Measurements from ENCODE around the gene IFFO2. TPM values are rescaled to one million over a fixed set of nuclear protein-coding genes. Genes with fewer than 3 reads are reported as not detected.
A peak's percentile ranks its signal among the peaks of the same experiment; 100 is the strongest.

IFFO2 gene
- total RNA-seq, 8 experiments from 2014 or later: 2.8 to 24.2 (median 6.3) TPM

- in situ Hi-C loops (cut with MboI; ENCODE audit: low pct_unique_long_range_greater_than_20kb in 2 of 9, low sequenced_read_pairs in 9 of 9, unreplicated experiment in 9 of 9): no loop called here
- Histone ChIP-seq H3K27ac (no peak overlapping the region), H3K4me3 (no peak overlapping the region), H3K4me1 (replicated peaks in 1 of 2) (no peaks in the 10 kb centered on the region)
- 20 to 88% (median 61%) methylated on average over 1 to 5 of the region's 5 CpGs; no CpG with 5 or more reads in 1 of the 10 experiments for WGBS, 10 experiments
- ATAC-seq (replicated peaks in 6 of 8): no peak
These were observed 88.1 kb downstream of the IFFO2 start for GRCh38 chr1:18868354-18868753.

GRCh38 chr1:18866846-18867245, 89.6 kb downstream of the IFFO2 start:
- WGBS, 10 experiments: 55 to 100% (median 93%) methylated on average over 1 to 3 of the region's 3 CpGs; no CpG with 5 or more reads in 5 of the 10 experiments
- in situ Hi-C loops (cut with MboI; ENCODE audit: low pct_unique_long_range_greater_than_20kb in 2 of 9, low sequenced_read_pairs in 9 of 9, unreplicated experiment in 9 of 9): no loop called here
- Histone ChIP-seq H3K27ac (no peak overlapping the region), H3K4me3 (no peak overlapping the region), H3K4me1 (replicated peaks in 1 of 2) (no peaks in the 10 kb centered on the region)
- ATAC-seq (replicated peaks in 6 of 8): no peak

- Histone ChIP-seq H3K4me3 (no peak overlapping the region), H3K27ac (no peak overlapping the region), H3K4me1 (replicated peaks in 1 of 2) (no peaks in the 10 kb centered on the region)
- no peak for ATAC-seq (replicated peaks in 6 of 8)
- in situ Hi-C loops (cut with MboI; ENCODE audit: low pct_unique_long_range_greater_than_20kb in 2 of 9, low sequenced_read_pairs in 9 of 9, unreplicated experiment in 9 of 9): no loop called here
- 33 to 100% (median 71%) methylated on average over 1 to 6 of the region's 6 CpGs; no CpG with 5 or more reads in 2 of the 10 experiments for WGBS, 10 experiments
These were observed 90.2 kb downstream of the IFFO2 start for GRCh38 chr1:18866314-18866713.

- Histone ChIP-seq H3K4me1 (replicated peaks in 1 of 2) (no peaks in the 10 kb centered on the region), H3K27ac (no peak overlapping the region), H3K4me3 (no peak overlapping the region)
- in situ Hi-C loops (cut with MboI; ENCODE audit: low pct_unique_long_range_greater_than_20kb in 2 of 9, low sequenced_read_pairs in 9 of 9, unreplicated experiment in 9 of 9): no loop called here
- WGBS, 10 experiments: 32 to 90% (median 58%) methylated on average over 2 to 3 of the region's 9 CpGs; no CpG with 5 or more reads in 6 of the 10 experiments
- ATAC-seq (replicated peaks in 6 of 8): peak in 2 of 8 experiments; percentile 13 to 19
These were observed 91.3 kb downstream of the IFFO2 start for GRCh38 chr1:18865176-18865575.

GRCh38 chr1:18861590-18861989, 94.9 kb downstream of the IFFO2 start:
- Histone ChIP-seq H3K4me1 (replicated peaks in 1 of 2) (no peaks in the 10 kb centered on the region), H3K4me3 (no peak overlapping the region), H3K27ac (no peak overlapping the region)
- ATAC-seq (replicated peaks in 6 of 8): no peak
- in situ Hi-C loops (cut with MboI; ENCODE audit: low pct_unique_long_range_greater_than_20kb in 2 of 9, low sequenced_read_pairs in 9 of 9, unreplicated experiment in 9 of 9): no loop called here
- 44 to 71% (median 51%) methylated on average over 3 to 8 of the region's 8 CpGs; no CpG with 5 or more reads in 4 of the 10 experiments for WGBS, 10 experiments

GRCh38 chr1:18861082-18861481, 95.4 kb downstream of the IFFO2 start:
- no peaks in the 10 kb centered on the region for H3K4me1 ChIP-seq (replicated peaks in 1 of 2)
- ATAC-seq (replicated peaks in 6 of 8): no peak
- 0 to 76% (median 68%) methylated on average over 1 to 9 of the region's 9 CpGs; no CpG with 5 or more reads in 3 of the 10 experiments for WGBS, 10 experiments
- in situ Hi-C loops (cut with MboI; ENCODE audit: low pct_unique_long_range_greater_than_20kb in 2 of 9, low sequenced_read_pairs in 9 of 9, unreplicated experiment in 9 of 9): no loop called here
- H3K27ac ChIP-seq: no peak overlapping the region
- no peak overlapping the region for H3K4me3 ChIP-seq

- in situ Hi-C loops (cut with MboI; ENCODE audit: low pct_unique_long_range_greater_than_20kb in 2 of 9, low sequenced_read_pairs in 9 of 9, unreplicated experiment in 9 of 9): no loop called here
These were observed 96.9 kb downstream of the IFFO2 start, which contains the start of gene TAS1R2 for GRCh38 chr1:18859560-18859959. TAS1R2 (minus strand) TSS chr1:18859660; CDS start chr1:18859660, 0 bp downstream.

GRCh38 chr1:18858070-18858688, 98.3 kb downstream of the IFFO2 start:
- WGBS, 10 experiments: 0 to 85% (median 70%) methylated on average over 1 to 7 of the region's 7 CpGs; no CpG with 5 or more reads in 1 of the 10 experiments
- Histone ChIP-seq H3K4me3 (no peak overlapping the region), H3K4me1 (replicated peaks in 1 of 2) (no peaks in the 10 kb centered on the region), H3K27ac (no peak overlapping the region)
- ATAC-seq (replicated peaks in 6 of 8): no peak
- in situ Hi-C loops (cut with MboI; ENCODE audit: low pct_unique_long_range_greater_than_20kb in 2 of 9, low sequenced_read_pairs in 9 of 9, unreplicated experiment in 9 of 9): no loop called here

More at GRCh38 chr1:18859560-18859959, 96.9 kb downstream of the IFFO2 start, which contains the start of gene TAS1R2:
- no peak for ATAC-seq (replicated peaks in 6 of 8)
- WGBS, 10 experiments: 20 to 66% (median 39%) methylated on average over 1 to 4 of the region's 4 CpGs; no CpG with 5 or more reads in 4 of the 10 experiments
- no peak within 1 kb of the TSS for H3K27ac ChIP-seq
- H3K4me3 ChIP-seq: no peak within 1 kb of the TSS
- no peaks in the 10 kb centered on the region for H3K4me1 ChIP-seq (replicated peaks in 1 of 2)

- Histone ChIP-seq H3K4me3 (no peak overlapping the region), H3K27ac (no peak overlapping the region), H3K4me1 (replicated peaks in 1 of 2) (no peaks in the 10 kb centered on the region)
- WGBS, 10 experiments: 0 to 100% (median 77%) methylated on average over 1 of the region's 1 CpG
- in situ Hi-C loops (cut with MboI; ENCODE audit: low pct_unique_long_range_greater_than_20kb in 2 of 9, low sequenced_read_pairs in 9 of 9, unreplicated experiment in 9 of 9): no loop called here
- no peak for ATAC-seq (replicated peaks in 6 of 8)
These were observed 100.0 kb downstream of the IFFO2 start for GRCh38 chr1:18856435-18856834.

- in situ Hi-C loops (cut with MboI; ENCODE audit: low pct_unique_long_range_greater_than_20kb in 2 of 9, low sequenced_read_pairs in 9 of 9, unreplicated experiment in 9 of 9): no loop called here
- no peak overlapping the region for H3K27ac ChIP-seq
- no peak for ATAC-seq (replicated peaks in 6 of 8)
- H3K4me1 ChIP-seq (replicated peaks in 1 of 2): no peaks in the 10 kb centered on the region
- WGBS, 10 experiments: 0 to 78% (median 53%) methylated on average over 1 to 6 of the region's 6 CpGs; no CpG with 5 or more reads in 2 of the 10 experiments
- H3K4me3 ChIP-seq: no peak overlapping the region
These were observed 100.9 kb downstream of the IFFO2 start for GRCh38 chr1:18855573-18855972.

GRCh38 chr1:18854331-18855025, 102.0 kb downstream of the IFFO2 start:
- WGBS, 10 experiments: 80 to 100% (median 94%) methylated on average over 1 to 29 of the region's 49 CpGs; no CpG with 5 or more reads in 3 of the 10 experiments
- H3K4me1 ChIP-seq (replicated peaks in 1 of 2): no peaks in the 10 kb centered on the region
- no peak overlapping the region for H3K27ac ChIP-seq
- no peak overlapping the region for H3K4me3 ChIP-seq
- in situ Hi-C loops (cut with MboI; ENCODE audit: low pct_unique_long_range_greater_than_20kb in 2 of 9, low sequenced_read_pairs in 9 of 9, unreplicated experiment in 9 of 9): no loop called here
- peak in 1 of 8 experiments; percentile 13 for ATAC-seq (replicated peaks in 6 of 8)

All from motor neuron (in vitro differentiated cells).